Endothelial cell of umbilical vein (primary cell): ENCODE results near the gene DIRAS3. TPM values are rescaled to one million over a fixed set of nuclear protein-coding genes. Genes with fewer than 3 reads are reported as not detected.

Experiments used
- BruUV-seq: library from RNA; stranded (reverse); fragments of 400-500 nt; replicated peaks from 2 replicates; lab custom pipeline; 2021; lab: Mats Ljungman, UMichigan
- CTCF ChIA-PET: fragments of 300-600, 350-600 bp; sonication (Branson Sonifier 250); formaldehyde crosslinking; loops from one replicate; lab custom pipeline; 2021; ENCODE audit warnings: antibody characterized with exemption, inconsistent platforms; lab: Charles Lee
- POLR2A ChIA-PET: fragments of 300-600, 350-600 bp; sonication (Branson Sonifier 250); formaldehyde crosslinking; loops from one replicate; lab custom pipeline; 2021; ENCODE audit warnings: antibody characterized with exemption, inconsistent platforms; lab: Charles Lee
- DNase-seq: peaks from one replicate; pipeline ENCODE4 v3.0.0-alpha.2; 2011; ENCODE audit warnings: low read depth, low spot score
- FAIRE-seq: peaks from 2 replicates; lab custom pipeline; 2011; peaks lifted over from hg19 to GRCh38; lab: Jason Lieb, UNC
- H2AFZ ChIP-seq: 2 replicates; pipeline ENCODE4 v1.6.0; 2012; ENCODE audit warnings: low read depth, low read length, control low read depth, inconsistent platforms
- H3K27ac ChIP-seq: 2 replicates; pipeline ENCODE4 v1.5.1; 2011; ENCODE audit warnings: low read depth, mild to moderate bottlenecking, control low read depth, low read length, moderate library complexity; ENCODE audit not compliant: insufficient read depth
- H3K27me3 ChIP-seq, 2 experiments: 2 replicates each; pipeline versions ENCODE4 v1.6.0 to v1.6.1; 2011; ENCODE audit warnings: low read length in 2 of 2, mixed read lengths in 1 of 2; ENCODE audit not compliant: control insufficient read depth in 2 of 2, insufficient read depth in 2 of 2
- H3K36me3 ChIP-seq, 2 experiments: 2 replicates in 1 of 2; 3 replicates in 1 of 2; pipeline ENCODE4 v1.5.1; 2011; ENCODE audit warnings: low read length in 2 of 2, mild to moderate bottlenecking in 1 of 2, moderate library complexity in 1 of 2; ENCODE audit not compliant: control insufficient read depth in 2 of 2, insufficient read depth in 2 of 2; ENCODE audit errors: extremely low read depth in 1 of 2
- H3K4me1 ChIP-seq: 3 replicates; pipeline ENCODE4 v1.5.1; 2011; ENCODE audit warnings: mild to moderate bottlenecking, low read length; ENCODE audit not compliant: control insufficient read depth, insufficient read depth; ENCODE audit errors: extremely low read depth
- H3K4me2 ChIP-seq: 2 replicates; pipeline ENCODE4 v1.6.1; 2011; ENCODE audit warnings: low read length, control low read depth, mixed read lengths; ENCODE audit not compliant: insufficient read depth
- H3K4me3 ChIP-seq, 3 experiments: fragments of 200-600 bp in 1 of 3; sonication (generic), shearing (Covaris generic) in 1 of 3; replicated peaks in 1 of 3; 2 replicates each; pipeline ENCODE4 v1.5.1; 2011 to 2016; ENCODE audit warnings: control low read depth in 3 of 3, low read length in 3 of 3, mild to moderate bottlenecking in 2 of 3, inconsistent platforms in 1 of 3, low read depth in 1 of 3, moderate library complexity in 1 of 3; ENCODE audit not compliant: insufficient read depth in 1 of 3
- H3K79me2 ChIP-seq: 2 replicates; pipeline ENCODE4 v1.6.0; 2012; ENCODE audit warnings: low read length, inconsistent platforms; ENCODE audit not compliant: control insufficient read depth, insufficient read depth
- H3K9ac ChIP-seq: replicated peaks from 2 replicates; pipeline ENCODE3; 2011; ENCODE audit warnings: low read length, control low read depth; ENCODE audit not compliant: insufficient read depth; ENCODE audit errors: extremely low read depth
- H3K9me1 ChIP-seq: replicated peaks from 3 replicates; pipeline ENCODE4 v1.6.0; 2011; ENCODE audit warnings: mild to moderate bottlenecking, low read length; ENCODE audit not compliant: control insufficient read depth, insufficient read depth; ENCODE audit errors: extremely low read depth
- H3K9me3 ChIP-seq: replicated peaks from 2 replicates; pipeline ENCODE4 v1.5.1; 2012; ENCODE audit warnings: low read length, inconsistent platforms; ENCODE audit not compliant: control insufficient read depth, insufficient read depth
- H4K20me1 ChIP-seq: replicated peaks from 2 replicates; pipeline ENCODE3; 2011; ENCODE audit warnings: mild to moderate bottlenecking, low read length; ENCODE audit not compliant: control insufficient read depth, insufficient read depth; ENCODE audit errors: extremely low read depth
- CTCF ChIP-seq, 2 donors: IDR thresholded peaks; 1 replicate in 1 of 2; 2 replicates in 1 of 2; pipeline ENCODE4 v1.5.1; 2011; ENCODE audit warnings: low read length in 2 of 2, mild to moderate bottlenecking in 2 of 2, moderate library complexity in 2 of 2, control low read depth in 1 of 2, inconsistent platforms in 1 of 2, low read depth in 1 of 2; ENCODE audit not compliant: insufficient read depth in 1 of 2; ENCODE audit errors: extremely low read depth in 1 of 2
- EZH2 ChIP-seq: IDR thresholded peaks from 2 replicates; pipeline ENCODE4 v1.6.1; 2012; ENCODE audit warnings: borderline replicate concordance, low read depth, mild to moderate bottlenecking, moderate library complexity, low read length, inconsistent platforms; ENCODE audit not compliant: severe bottlenecking
- FOS ChIP-seq: IDR thresholded peaks from 2 replicates; pipeline ENCODE4 v1.6.1; 2011; ENCODE audit warnings: mild to moderate bottlenecking, low read length, moderate library complexity, borderline replicate concordance; ENCODE audit not compliant: insufficient read depth
- GATA2 ChIP-seq: IDR thresholded peaks from 2 replicates; pipeline ENCODE4 v1.7.0; 2011; ENCODE audit warnings: low read depth, mild to moderate bottlenecking, moderate library complexity, mixed read lengths, low read length; ENCODE audit not compliant: insufficient read length, insufficient read depth
- JUN ChIP-seq: IDR thresholded peaks from 2 replicates; pipeline ENCODE4 v1.6.1; 2011; ENCODE audit warnings: borderline replicate concordance, low read depth; ENCODE audit not compliant: insufficient read length, insufficient read depth
- MAX ChIP-seq: IDR thresholded peaks from 2 replicates; pipeline ENCODE4 v1.6.1; 2011; ENCODE audit not compliant: insufficient read depth, insufficient read length
- MYC ChIP-seq: IDR thresholded peaks from one replicate; pipeline ENCODE4 v1.6.1; 2011; ENCODE audit warnings: mild to moderate bottlenecking, low read depth, low read length
- POLR2A ChIP-seq: IDR thresholded peaks from 2 replicates; pipeline ENCODE4 v1.6.1; 2012; ENCODE audit warnings: low read depth, mild to moderate bottlenecking, control low read depth, low read length
- POLR2AphosphoS5 ChIP-seq: IDR thresholded peaks from 2 replicates; pipeline ENCODE4 v1.6.1; 2012; ENCODE audit warnings: low read depth, mild to moderate bottlenecking, control low read depth, low read length, moderate library complexity; ENCODE audit not compliant: insufficient read depth
- dilution Hi-C: fragments of 300-500 bp; cut with MboI; formaldehyde crosslinking; loops from one replicate; pipeline ENCODE4 v1.15.0; 2019; ENCODE audit warnings: low sequenced_read_pairs; ENCODE audit not compliant: extremely low pct_ligation_motif_present
- intact Hi-C: fragments of 100-400 bp; cut with micrococcal nuclease; formaldehyde crosslinking; loops from one replicate; pipeline ENCODE4 v1.10.0; 2022
- polyA plus RNA-seq, 4 experiments: library from polyadenylated mRNA; depleted of rRNA in 3 of 4; stranded (reverse) in 3 of 4; unstranded in 1 of 4; fragments of >200 nt; gene quantifications; 2 replicates each; pipeline versions ENCODE4 v1.2.1 to v1.2.3, GENCODE V29; 2011 to 2012; ENCODE audit warnings: missing spikeins in 1 of 4
- total RNA-seq: library from RNA; stranded (reverse); gene quantifications from 2 replicates; pipeline ENCODE4 v1.2.3, GENCODE V29; 2021

DIRAS3 gene
- total and polyA plus RNA-seq, 2 donors (not counting 3 experiments of a cell fraction or from before 2014, with no cell fraction given) = 1.2 to 7.6 TPM

DNA sequence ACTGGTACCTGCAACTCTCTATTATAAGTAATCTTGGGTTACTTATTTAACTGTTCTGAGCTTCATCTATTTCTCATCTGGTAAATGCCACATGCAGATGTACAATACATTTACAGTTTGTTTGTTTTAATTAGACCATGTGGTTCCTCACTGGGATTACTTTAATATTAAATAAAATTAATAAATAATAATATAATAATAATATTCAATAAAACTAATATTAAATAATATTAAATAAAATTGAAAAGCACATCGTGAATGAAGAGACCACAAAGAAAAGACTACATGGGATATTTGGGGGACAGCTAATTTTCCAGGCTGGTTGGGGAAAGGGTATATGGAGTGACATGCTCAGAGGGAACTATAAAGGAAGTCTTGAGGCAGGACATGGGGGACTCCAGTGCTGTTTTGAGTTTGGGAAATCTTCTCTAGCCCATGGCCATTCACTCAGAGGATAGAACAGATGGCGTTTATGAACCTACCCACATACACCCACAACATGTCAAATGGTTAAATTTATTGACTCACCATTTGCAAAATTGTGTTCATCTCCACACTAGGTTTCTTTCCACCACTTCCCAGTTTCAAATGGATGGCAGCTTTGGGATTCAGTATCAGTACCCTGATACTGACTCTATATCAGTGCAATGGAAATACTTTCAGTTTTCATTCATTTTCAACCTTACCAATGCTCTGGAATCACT, 25.6 kb downstream of the DIRAS3 start:
- Histone ChIP-seq H3K79me2 (no peaks in the 10 kb centered on the region), H3K9me1 (no peaks in the 10 kb centered on the region), H3K4me2 (no peak overlapping the region), H2AFZ (no peak overlapping the region), H3K4me3 (no peak overlapping the region), H3K9ac (no peak overlapping the region), H3K27me3 (no peaks in the 10 kb centered on the region), H3K27ac (no peak overlapping the region), H3K4me1 (peaks cover 4% of the 10 kb centered on the region), H3K9me3 (no peaks in the 10 kb centered on the region), H4K20me1 (no peaks in the 10 kb centered on the region), H3K36me3 (no peaks in the 10 kb centered on the region)
- FAIRE-seq (no peak), DNase-seq (no peak)
- TF ChIP-seq POLR2A = no peak
- no peak for TF ChIP-seq FOS
- no peak for TF ChIP-seq CTCF (IDR thresholded peaks at IDR 0.05; ENCODE audit: extremely low read depth in 1 of 2, insufficient read depth in 1 of 2, low read depth in 1 of 2, low read length in 2 of 2)
- TF ChIP-seq JUN = no peak
- TF ChIP-seq MYC = no peak
- TF ChIP-seq EZH2 = no peak
- no peak for TF ChIP-seq MAX
- no peak for TF ChIP-seq POLR2AphosphoS5
- no peak for TF ChIP-seq GATA2
- dilution Hi-C loops = no loop called here
- intact Hi-C loops = no loop called here
- no TSS peak for BruUV-seq
- ChIA-PET POLR2A (no interaction called here), CTCF (interaction anchor here (0.6 to 3.1 kb wide), 2 partner anchors 14 to 1090 kb away, joined by 3 to 15 read pairs; no protein-coding TSS in a partner anchor)
